GM18502 (cell line): Measurements from ENCODE around the gene PCK1.
"Not testable (repeated sequence)": the region's sequence is repeated elsewhere in the genome, so short reads cannot be mapped to it uniquely, and the experiment has no call there.

Experiments
- ATAC-seq: cut with Tn5 transposase; IDR thresholded peaks from one replicate; pipeline ENCODE4 v1.9.1; 2021; ENCODE audit warnings: mild to moderate bottlenecking; ENCODE audit not compliant: unreplicated experiment, poor library complexity

Gene PCK1

DNA sequence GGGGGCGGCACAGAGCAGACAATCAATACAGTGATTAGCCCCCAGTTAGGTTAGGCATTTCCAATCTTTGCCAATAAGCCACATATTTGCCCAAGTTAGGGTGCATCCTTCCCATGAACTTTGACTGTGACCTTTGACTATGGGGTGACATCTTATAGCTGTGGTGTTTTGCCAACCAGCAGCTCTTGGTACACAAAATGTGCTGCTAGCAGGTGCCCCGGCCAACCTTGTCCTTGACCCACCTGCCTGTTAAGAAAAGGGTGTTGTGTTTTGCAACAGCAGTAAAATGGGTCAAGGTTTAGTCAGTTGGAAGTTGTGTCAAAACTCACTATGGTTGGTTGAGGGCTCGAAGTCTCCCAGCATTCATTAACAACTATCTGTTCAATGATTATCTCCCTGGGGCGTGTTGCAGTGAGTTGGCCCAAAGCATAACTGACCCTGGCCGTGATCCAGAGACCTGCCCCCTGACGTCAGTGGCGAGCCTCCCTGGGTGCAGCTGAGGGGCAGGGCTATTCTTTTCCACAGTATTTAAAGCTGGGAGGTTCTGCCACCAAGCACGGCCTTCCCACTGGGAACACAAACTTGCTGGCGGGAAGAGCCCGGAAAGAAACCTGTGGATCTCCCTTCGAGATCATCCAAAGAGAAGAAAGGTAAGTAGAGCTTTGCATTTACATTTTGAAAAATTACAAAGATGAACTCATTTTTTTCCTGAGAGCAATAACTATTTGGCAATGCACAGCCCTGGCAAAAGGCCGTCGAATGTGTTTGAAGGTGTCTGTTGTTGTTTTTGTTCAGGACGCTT is at the start of gene PCK1:
PCK1 (plus strand) TSS at position 557 of the 802 bp plus-strand sequence. CDS start 302 bp downstream, outside the sequence.
- ATAC-seq = no peak

- ATAC-seq = not testable (repeated sequence)
Observed at GRCh38 chr20:57511709-57512108, 49.2 kb upstream of the PCK1 start.

DNA sequence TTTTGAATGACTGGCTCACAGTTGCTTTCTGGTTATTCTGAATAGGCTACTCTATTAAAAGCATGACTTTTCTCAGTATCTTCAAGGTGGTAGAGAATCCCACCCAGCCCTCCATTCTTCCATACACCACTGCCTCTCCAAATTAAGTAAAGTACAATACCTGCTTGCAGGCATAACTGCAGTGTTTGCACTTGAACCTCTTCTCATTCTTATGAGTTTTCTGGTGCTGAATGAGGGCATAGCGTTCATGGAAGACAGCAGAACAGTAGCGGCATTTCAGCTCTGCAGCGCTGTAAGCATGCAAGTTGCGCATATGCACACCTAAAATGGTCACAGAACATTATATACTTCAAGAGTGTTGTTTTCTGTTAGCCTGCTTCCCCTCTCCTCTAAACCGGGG is 48.5 kb upstream of the PCK1 start:
- no peak for ATAC-seq

GRCh38 chr20:57513199-57513598 is 47.7 kb upstream of the PCK1 start:
- no peak for ATAC-seq

GRCh38 chr20:57514273-57514751 is 46.6 kb upstream of the PCK1 start:
- no peak for ATAC-seq

DNA sequence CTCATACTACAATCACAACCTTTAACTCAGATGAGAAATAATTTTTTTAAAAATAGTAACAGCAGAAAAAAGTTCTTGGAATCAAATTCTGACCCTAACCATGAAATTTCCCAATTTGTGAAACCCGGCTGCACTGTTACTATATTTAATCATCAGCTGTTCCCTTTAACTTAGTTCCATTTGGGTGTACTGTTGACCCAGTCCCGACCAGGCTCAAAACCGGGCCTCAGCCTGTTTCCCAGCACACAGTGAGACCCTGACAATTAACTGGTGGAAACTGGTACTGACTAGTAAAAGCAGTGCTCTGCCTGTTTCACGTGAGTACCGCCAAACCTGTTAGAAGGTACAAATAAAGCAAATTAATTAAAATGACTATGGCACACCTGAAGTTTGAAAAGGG is 43.0 kb upstream of the PCK1 start:
- no peak for ATAC-seq

GRCh38 chr20:57522380-57523140 is 38.4 kb upstream of the PCK1 start:
- ATAC-seq = no peak

- no peak for ATAC-seq
Observed at GRCh38 chr20:57523782-57524181, 37.1 kb upstream of the PCK1 start.

DNA sequence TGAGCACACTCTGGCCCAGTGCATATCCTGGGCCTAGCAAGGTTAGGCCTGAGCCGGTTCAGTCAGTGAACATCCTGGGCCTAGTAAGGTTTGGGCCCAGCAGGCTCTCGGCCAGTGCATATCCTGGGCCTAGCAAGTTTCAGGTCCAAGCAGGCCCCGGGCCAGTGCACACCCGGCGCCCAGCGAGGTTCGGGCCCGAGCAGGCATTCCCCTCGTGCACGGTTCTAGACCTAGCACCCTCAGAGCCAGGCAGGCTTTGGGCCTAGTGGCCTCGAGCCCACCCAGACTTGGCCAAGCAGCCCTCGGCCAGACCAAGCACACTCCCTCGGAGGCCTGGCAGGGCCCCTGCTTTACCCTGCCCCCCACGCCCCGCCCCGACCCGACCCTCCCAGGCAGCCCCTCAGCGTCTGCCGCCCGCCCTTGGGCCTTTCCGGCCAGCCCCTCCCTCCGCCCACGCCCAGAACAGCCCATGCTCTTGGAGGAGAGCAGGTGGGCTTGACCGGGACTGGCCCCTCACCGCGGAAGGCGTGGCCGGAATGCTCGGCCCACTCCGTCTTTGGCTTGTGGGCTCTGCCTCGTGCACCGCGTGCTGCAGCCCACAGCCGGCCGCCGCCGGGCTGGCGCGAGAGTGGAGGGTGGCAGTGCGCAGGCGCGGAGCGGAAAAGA is 36.3 kb upstream of the PCK1 start, which contains the start of gene CTCFL:
CTCFL (minus strand) TSS at position 630 of the 666 bp plus-strand sequence. CDS start 935 bp downstream, outside the sequence.
- ATAC-seq = no peak

DNA sequence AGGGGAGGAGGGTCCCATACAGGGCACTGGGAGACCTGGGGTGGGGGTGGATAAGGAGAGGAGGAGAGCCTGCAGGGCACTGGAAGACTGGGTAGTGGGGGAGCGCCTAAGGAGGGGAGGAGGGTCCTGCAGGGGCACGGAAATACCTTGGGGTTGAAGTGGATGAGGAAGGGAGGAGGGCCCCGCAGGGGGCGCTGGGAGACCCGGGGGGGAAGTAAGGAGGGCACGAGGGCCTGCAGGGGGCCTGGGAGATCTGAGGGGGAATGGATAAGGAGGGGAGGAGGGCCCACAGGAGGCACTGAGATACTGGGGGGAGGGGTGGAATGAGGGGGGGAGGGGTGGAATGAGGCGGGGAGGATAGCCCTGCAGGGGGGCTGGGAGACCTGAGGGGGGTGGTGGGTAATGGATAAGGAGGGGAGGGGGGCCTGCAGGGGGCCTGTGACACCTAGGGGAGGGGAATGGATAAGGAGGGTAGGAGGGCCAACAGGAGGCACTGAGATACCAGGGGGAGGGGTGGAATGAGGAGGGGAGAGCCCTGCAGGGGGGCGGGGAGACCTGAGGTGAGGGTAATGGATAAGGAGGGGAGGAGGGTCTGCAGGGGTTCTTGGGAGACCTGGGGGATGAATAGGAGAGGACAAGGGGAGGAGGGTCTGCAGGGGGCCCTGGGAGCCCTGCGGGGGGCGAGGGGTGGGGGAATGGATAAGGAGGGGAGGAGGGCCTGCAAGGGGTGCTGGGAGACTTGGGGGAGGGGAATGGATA is 35.4 kb upstream of the PCK1 start:
- no peak for ATAC-seq

DNA sequence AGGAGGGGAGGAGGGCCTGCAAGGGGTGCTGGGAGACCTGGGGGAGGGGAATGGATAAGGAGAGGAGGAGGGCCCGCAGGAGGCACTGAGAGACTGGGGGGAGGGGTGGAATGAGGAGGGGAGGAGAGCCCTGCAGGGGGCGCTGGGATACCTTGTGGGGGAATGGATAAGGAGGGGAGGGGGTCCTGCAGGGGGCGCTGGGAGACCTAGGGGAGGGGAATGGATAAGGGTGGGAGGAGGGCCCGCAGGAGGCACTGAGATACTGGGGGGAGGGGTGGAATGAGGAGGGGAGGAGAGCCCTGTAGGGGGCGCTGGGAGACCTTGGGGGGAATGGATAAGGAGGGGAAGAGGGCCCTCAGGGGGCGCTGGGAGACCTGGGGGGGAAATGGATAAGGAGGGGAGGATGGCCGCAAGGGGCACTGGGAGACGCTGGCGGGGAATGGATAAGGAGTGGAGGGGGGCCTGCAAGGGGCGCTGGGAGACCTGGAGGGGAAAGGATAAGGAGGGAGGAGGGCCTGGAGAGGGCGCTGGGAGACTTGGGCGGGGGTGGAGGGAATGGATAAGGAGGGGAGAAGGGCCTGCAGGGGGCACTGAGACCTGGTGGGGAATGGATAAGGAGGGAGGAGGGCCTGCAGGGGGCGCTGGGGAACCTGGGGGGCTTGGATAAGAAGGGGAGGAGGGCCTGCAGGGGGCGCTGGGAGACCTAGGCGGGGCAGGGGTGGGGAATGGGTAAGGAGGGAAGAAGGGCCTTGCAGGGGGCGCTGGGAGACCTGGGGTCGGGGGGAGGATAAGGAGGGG is 34.6 kb upstream of the PCK1 start:
- no peak for ATAC-seq

DNA sequence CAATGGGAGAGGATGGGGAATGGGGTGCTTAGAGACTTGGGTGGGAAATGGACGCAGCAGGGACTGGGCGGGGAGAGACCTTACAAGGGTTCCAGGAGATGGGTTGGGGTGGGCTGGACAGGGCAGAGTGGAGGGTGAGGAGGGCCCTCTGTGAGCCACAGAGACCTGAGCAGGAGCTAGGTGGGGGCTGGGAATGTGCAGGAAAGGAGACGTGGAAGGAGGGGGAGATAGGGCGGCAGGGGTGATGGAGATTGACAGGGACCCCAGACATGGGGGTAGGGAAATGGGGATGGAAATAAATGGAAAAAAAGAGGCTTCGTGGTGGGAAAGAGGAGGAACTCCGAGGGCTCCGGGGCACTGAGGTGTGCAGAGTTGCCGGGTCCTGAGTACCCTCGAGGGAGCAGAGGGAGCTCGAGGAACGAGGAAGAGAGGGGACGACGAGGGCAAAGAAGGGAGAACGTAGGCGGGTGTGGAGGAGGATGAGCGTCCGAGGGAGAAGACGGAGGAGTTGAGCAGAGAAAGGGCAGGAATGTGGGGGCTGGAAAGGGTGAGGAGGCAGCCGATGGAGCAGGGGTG is 33.9 kb upstream of the PCK1 start:
- ATAC-seq = no peak

DNA sequence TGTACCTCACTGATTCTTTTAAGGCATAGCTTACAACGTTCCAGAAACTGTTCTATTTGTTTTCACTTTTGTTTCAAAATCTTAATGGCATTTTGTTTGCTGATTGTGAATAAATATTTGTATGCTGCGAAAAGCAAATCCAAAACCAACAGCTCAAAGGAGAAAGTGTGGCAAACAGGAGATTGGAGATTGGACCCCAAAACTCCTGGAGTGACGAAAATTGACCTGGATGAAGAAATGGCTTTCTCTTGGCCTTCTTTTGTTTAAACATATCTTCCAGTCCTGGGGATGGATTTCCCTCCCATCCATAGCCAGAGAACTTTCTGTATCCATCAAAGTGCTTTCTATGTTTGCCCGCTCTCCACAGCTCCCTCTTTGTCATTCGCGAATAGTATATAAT is 33.2 kb upstream of the PCK1 start:
- no peak for ATAC-seq

- ATAC-seq = no peak
Observed at GRCh38 chr20:57528148-57528547, 32.8 kb upstream of the PCK1 start.

DNA sequence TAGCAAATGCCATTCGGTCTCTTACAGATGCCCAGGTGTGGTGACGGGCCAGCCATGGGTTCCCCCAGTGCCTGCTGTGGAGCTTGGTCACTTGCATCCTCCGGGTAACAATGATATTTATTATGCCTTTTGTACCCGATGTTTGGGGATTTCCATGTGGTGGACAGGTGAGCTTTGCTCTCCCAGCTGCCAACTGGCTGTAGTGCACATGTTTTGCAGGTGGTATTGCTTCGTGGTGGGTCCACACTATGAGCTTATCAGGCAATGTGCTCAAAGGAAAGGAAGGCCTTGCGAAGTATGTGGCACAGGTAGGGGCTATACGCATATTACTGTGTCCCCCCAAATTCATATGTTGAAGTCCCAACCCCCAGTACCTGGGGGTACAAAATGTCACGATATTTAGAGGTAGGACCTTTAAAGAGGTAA is 31.7 kb upstream of the PCK1 start:
- ATAC-seq = no peak

- ATAC-seq = no peak
Observed at GRCh38 chr20:57529810-57530209, 31.1 kb upstream of the PCK1 start.

GRCh38 chr20:57530327-57530981 is 30.5 kb upstream of the PCK1 start:
- no peak for ATAC-seq

DNA sequence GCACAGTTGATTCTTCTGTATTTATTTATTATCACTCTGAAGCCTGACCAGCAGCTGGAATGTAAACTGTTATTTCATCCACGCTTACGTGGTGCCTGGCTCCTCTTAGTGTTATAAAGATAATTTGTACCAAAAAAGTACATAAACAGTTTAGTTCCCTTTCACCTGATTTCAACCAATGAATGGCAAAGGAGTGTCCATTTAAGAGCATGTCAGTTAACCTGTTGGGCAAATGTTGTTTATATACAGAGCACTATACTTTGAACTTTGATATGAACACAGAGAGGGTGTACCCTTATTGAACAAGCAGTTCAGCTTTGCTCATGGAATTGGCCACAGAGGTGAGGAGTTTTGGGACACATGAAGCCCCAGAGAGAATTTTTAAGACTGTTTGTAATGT is 28.8 kb upstream of the PCK1 start:
- no peak for ATAC-seq
